Ascending aorta (tissue), 2 donors: ENCODE data around the gene LIN7B. TPM values are rescaled to one million over a fixed set of nuclear protein-coding genes. Genes with fewer than 3 reads are reported as not detected.

ENCODE experiments used
- DNase-seq, 2 donors: peaks; one replicate each; pipeline ENCODE4 v3.0.0-alpha.2; 2019; ENCODE audit warnings: low spot score in 2 of 2
- H3K27ac ChIP-seq, 2 donors: fragments of 200-600 bp; sonication (generic); one replicate each; pipeline ENCODE4 v1.5.1; 2016 to 2017; ENCODE audit warnings: mild to moderate bottlenecking in 1 of 2
- H3K27me3 ChIP-seq: fragments of 200-600 bp; sonication (generic); one replicate; pipeline ENCODE4 v1.5.1; 2017
- H3K36me3 ChIP-seq, 2 donors: fragments of 200-600 bp; sonication (generic); one replicate each; pipeline ENCODE4 v1.5.1; 2016
- H3K4me1 ChIP-seq, 2 donors: fragments of 200-600 bp; sonication (generic); one replicate each; pipeline ENCODE4 v1.5.1; 2016 to 2017; ENCODE audit warnings: mild to moderate bottlenecking in 1 of 2
- H3K4me3 ChIP-seq, 2 donors: fragments of 200-600 bp; sonication (generic); one replicate each; pipeline ENCODE4 v1.5.1; 2016 to 2017; ENCODE audit warnings: mild to moderate bottlenecking in 1 of 2
- H3K9me3 ChIP-seq, 2 donors: fragments of 200-600 bp; sonication (generic); one replicate each; pipeline ENCODE4 v1.5.1; 2016
- intact Hi-C: fragments of 100-400 bp; cut with DNase I; formaldehyde crosslinking; loops from one replicate; pipeline ENCODE4 v1.15.1; 2023
- total RNA-seq: library from RNA; depleted of rRNA; stranded (reverse); fragments of >200 nt; gene quantifications from one replicate; pipeline ENCODE4 v1.1.0, GENCODE V29; 2016
- TF ChIP-seq, protein P1 (sequence below), 3 experiments: fragments of 200-600 bp in 2 of 3; fragments of 450-650 bp in 1 of 3; sonication (generic) in 2 of 3; IDR thresholded peaks; one replicate each; pipeline ENCODE4 v1.5.1; 2016 to 2019; ENCODE audit warnings: antibody characterized with exemption in 3 of 3, mild to moderate bottlenecking in 1 of 3, moderate library complexity in 1 of 3

The LIN7B gene
- total RNA-seq, 1 donor from 2014 or later, result 42.1 TPM

DNA sequence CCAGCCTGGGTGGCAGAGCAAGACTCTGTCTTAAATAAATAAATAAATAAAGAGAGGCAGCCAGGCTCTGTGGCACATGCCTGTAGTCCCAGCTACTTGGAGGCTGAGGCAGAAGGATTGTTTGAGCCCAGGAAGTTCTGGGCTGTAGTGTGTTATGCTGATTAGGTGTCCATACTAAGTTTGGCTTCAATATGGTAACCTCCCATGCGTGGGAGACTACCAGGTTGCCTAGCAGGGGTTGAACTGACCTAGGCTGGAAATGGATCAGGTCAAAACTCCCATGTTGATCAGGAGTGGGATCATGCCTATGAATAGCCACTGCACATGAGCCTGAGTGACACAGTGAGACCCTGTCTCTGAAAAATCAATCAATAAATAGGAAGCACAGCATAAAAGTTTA, 32.9 kb upstream of the LIN7B start:
- no peak for DNase-seq
- TF ChIP-seq, protein P1, sequence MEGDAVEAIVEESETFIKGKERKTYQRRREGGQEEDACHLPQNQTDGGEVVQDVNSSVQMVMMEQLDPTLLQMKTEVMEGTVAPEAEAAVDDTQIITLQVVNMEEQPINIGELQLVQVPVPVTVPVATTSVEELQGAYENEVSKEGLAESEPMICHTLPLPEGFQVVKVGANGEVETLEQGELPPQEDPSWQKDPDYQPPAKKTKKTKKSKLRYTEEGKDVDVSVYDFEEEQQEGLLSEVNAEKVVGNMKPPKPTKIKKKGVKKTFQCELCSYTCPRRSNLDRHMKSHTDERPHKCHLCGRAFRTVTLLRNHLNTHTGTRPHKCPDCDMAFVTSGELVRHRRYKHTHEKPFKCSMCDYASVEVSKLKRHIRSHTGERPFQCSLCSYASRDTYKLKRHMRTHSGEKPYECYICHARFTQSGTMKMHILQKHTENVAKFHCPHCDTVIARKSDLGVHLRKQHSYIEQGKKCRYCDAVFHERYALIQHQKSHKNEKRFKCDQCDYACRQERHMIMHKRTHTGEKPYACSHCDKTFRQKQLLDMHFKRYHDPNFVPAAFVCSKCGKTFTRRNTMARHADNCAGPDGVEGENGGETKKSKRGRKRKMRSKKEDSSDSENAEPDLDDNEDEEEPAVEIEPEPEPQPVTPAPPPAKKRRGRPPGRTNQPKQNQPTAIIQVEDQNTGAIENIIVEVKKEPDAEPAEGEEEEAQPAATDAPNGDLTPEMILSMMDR (IDR thresholded peaks at IDR 0.05), result no peak
- Histone ChIP-seq H3K27me3 (no peaks in the 10 kb centered on the region), H3K4me3 (no peak overlapping the region), H3K4me1 (peaks cover 2 to 4% of the 10 kb centered on the region in 2 donors), H3K9me3 (no peaks in the 10 kb centered on the region), H3K36me3 (no peaks in the 10 kb centered on the region), H3K27ac (no peak overlapping the region)
- intact Hi-C loops, result no loop called here

DNA sequence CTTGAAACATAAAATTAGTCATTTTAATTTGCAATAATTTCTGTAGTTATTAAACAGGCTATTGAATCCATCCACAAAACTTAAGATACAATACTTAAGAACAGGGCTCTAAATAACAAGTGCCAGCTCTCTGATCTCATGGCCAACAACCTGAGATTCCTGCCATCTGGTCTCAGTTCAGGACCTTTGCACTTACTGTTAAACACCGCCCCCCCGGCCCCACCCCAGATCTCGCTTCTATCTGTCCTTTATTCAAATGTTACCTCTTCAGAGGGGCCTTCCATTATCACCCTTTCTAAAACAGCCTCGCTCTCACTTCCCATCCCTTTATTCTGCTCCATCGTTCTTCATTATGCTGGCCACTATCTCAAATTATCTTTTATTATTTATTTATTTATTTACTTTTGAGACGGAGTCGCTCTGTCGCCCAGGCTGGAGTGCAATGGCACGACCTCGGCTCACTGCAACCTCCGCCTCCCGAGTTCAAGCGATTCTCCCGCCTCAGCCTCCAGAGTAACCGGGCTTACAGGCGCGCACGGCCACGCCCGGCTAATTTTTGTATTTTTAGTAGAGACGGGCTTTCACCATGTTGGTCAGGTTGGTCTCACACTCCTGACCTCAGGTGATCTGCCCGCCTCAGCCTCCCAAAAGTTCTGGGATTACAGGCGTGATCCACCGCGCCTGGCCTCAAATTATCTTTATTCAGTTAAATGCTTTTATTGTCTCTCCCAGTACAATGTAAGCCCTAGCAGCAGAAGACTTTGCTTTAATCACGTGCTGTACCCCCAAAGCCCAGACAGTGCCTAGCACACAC, 29.8 kb upstream of the LIN7B start:
- intact Hi-C loops, result loop anchor here (1.0 kb wide), 1 partner anchor 91 kb away; the partner anchor contains the start of genes GYS1 and RUVBL2
- DNase-seq, result no peak
- TF ChIP-seq, protein P1 (IDR thresholded peaks at IDR 0.05), result no peak

DNA sequence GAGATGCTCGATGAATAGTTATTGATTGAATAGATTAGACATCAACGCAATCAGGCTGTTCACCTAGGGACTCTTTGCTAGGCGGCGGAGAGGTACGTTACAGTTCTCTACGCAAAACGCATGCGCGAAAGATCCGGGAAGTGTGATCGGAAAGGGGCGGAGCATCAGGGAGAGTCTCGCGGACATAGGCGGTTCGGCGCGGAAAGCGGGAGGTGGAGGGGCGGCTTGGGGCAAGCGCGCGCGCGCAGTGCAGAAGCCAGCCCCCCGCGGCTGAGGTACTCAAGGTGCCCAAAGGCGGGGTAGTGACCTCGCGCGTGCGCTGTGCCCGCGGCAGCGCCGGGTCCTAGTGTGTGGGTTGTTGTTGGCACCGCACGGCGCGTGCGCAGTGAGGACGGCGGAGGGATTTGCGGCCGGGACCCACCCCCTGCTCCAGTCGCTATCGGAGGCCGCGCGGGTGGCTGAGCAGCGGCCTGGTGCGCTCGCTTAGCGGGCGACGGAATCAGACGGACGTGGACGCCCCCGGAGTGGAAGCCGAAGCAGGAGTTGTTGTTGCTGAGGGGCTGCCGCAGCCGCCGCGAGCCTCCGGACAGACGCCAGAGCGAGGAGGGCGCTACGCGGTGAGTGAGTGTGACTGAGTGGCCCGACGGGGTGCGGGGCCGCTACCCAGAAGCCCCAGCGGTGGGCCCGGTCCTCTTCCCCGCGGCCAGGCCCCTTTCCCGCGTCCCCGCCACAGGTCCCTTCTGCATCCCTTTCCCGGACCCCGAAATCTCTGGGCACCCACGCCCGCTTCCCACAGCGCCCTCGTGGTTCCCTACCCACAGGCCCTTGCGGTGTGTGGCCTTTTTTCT, 28.9 kb upstream of the LIN7B start, which contains the start of gene SNRNP70:
Gene SNRNP70, plus strand, starts transcription at position 432 of the 848 bp plus-strand sequence. CDS start 964 bp downstream, outside the sequence.
- Histone ChIP-seq H3K4me1 (peaks cover 9 to 16% of the 10 kb centered on the region in 2 donors), H3K36me3 (peaks cover 9 to 23% of the 10 kb centered on the region in 2 donors), H3K9me3 (no peaks in the 10 kb centered on the region), H3K27ac (peak within 1 kb of the TSS; percentile 81 to 83), H3K27me3 (no peaks in the 10 kb centered on the region), H3K4me3 (peak within 1 kb of the TSS; percentile 78 to 84)
- DNase-seq, result peak; percentile 97 to 100
- TF ChIP-seq, protein P1 (IDR thresholded peaks at IDR 0.05), result no peak
- intact Hi-C loops, result loop anchor here (1.0 kb wide), 1 partner anchor 92 kb away; the partner anchor contains the start of genes GYS1 and RUVBL2

More for the DNA sequence above, 29.8 kb upstream of the LIN7B start:
- Histone ChIP-seq H3K27me3 (no peaks in the 10 kb centered on the region), H3K9me3 (no peaks in the 10 kb centered on the region), H3K4me3 (peak overlapping the region; percentile 78 to 84), H3K4me1 (peaks cover 9 to 16% of the 10 kb centered on the region in 2 donors), H3K27ac (peak overlapping the region; percentile 62 to 83), H3K36me3 (peaks cover 3 to 17% of the 10 kb centered on the region in 2 donors)

DNA sequence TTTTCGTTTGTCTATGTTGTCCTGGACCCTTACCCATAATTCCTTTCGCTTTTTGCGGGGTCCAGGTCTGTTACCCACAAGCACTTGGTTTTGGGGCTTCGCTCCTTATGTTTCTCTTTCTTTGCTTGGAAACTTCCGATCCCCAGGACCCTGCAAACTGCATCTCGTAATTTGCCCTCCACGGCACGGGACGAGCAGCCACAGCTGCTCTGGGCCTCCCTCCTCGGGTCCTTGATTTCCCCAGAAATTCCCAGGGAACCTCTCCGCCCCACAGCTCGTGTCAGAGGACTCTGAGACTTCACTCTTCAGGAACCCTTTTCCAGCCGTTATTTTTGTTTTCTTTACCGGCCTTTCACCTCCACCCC, 28.3 kb upstream of the LIN7B start:
- Histone ChIP-seq H3K9me3 (no peaks in the 10 kb centered on the region), H3K4me1 (peaks cover 9 to 16% of the 10 kb centered on the region in 2 donors), H3K27me3 (no peaks in the 10 kb centered on the region), H3K4me3 (peak overlapping the region; percentile 78 to 84), H3K27ac (peak overlapping the region; percentile 81 to 83), H3K36me3 (peaks cover 16 to 29% of the 10 kb centered on the region in 2 donors)
- TF ChIP-seq, protein P1 (IDR thresholded peaks at IDR 0.05), result no peak
- intact Hi-C loops, result loop anchor here (1.0 kb wide), 1 partner anchor 93 kb away; the partner anchor contains the start of genes GYS1 and RUVBL2
- DNase-seq, result no peak

DNA sequence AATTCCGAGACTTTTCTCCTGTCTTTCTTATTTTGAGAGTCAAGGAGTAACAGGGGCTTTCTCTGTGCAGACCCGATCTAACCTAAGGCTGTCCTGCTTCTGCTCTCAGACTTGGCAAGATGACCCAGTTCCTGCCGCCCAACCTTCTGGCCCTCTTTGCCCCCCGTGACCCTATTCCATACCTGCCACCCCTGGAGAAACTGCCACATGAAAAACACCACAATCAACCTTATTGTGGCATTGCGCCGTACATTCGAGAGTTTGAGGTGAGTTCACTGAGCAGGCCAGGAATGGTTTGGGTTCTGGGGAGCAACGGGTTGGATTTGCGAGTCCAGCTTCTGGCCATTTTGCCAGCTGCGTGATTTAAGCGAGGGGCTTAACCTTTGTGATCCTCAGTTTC, 27.9 kb upstream of the LIN7B start:
- H3K9me3 ChIP-seq, result no peaks in the 10 kb centered on the region
- H3K27me3 ChIP-seq, result no peaks in the 10 kb centered on the region
- peak overlapping the region; percentile 78 to 84 for H3K4me3 ChIP-seq
- no peak for DNase-seq
- intact Hi-C loops, result no loop called here
- peaks cover 18 to 33% of the 10 kb centered on the region in 2 donors for H3K36me3 ChIP-seq
- TF ChIP-seq, protein P1 (IDR thresholded peaks at IDR 0.05), result no peak
- no peak overlapping the region for H3K27ac ChIP-seq
- peaks cover 9 to 16% of the 10 kb centered on the region in 2 donors for H3K4me1 ChIP-seq
